ENCODE results near the gene SLC12A5. TPM values are rescaled to one million over a fixed set of nuclear protein-coding genes. Genes with fewer than 3 reads are reported as not detected.
A peak's percentile ranks its signal among the peaks of the same experiment; 100 is the strongest.
"Not testable (repeated sequence)": the region's sequence is repeated elsewhere in the genome, so short reads cannot be mapped to it uniquely, and the experiment has no call there.

The SLC12A5 gene
- total RNA-seq, 1 donor from 2014 or later = not detected

DNA sequence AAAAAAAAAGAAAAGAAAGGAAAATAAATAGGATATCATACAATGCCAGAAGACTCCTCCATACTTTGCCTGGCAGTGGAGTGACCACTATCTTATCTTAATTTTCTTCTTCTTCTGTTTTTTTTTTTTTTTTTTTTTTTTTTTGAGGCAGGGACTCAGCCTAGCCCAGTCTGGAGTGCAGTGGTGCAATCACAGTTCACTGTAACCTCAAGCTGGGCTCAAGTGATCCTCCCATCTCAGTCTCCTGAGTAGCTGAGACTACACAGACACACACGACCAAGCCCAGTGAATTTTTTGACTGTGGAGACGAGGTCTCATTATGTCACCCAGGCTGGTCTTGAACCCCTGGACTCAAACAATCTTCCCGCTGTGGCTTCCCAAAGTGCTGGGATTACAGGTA lies 37.4 kb upstream of the SLC12A5 start:
- DNase-seq (ENCODE audit: low read depth) = no peak
- no peaks in the 10 kb centered on the region for H3K36me3 ChIP-seq (ENCODE audit: control insufficient read depth, insufficient read depth, low read length)
- no peak for FAIRE-seq
- TF ChIP-seq, protein P1, sequence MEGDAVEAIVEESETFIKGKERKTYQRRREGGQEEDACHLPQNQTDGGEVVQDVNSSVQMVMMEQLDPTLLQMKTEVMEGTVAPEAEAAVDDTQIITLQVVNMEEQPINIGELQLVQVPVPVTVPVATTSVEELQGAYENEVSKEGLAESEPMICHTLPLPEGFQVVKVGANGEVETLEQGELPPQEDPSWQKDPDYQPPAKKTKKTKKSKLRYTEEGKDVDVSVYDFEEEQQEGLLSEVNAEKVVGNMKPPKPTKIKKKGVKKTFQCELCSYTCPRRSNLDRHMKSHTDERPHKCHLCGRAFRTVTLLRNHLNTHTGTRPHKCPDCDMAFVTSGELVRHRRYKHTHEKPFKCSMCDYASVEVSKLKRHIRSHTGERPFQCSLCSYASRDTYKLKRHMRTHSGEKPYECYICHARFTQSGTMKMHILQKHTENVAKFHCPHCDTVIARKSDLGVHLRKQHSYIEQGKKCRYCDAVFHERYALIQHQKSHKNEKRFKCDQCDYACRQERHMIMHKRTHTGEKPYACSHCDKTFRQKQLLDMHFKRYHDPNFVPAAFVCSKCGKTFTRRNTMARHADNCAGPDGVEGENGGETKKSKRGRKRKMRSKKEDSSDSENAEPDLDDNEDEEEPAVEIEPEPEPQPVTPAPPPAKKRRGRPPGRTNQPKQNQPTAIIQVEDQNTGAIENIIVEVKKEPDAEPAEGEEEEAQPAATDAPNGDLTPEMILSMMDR (IDR thresholded peaks at IDR 0.05; ENCODE audit: insufficient read depth, low read length, severe bottlenecking) = no peak
- no peaks in the 10 kb centered on the region for H3K27me3 ChIP-seq (ENCODE audit: control insufficient read depth, insufficient read depth, low read length)
- H3K4me3 ChIP-seq (ENCODE audit: low read depth, low read length) = no peak overlapping the region

DNA sequence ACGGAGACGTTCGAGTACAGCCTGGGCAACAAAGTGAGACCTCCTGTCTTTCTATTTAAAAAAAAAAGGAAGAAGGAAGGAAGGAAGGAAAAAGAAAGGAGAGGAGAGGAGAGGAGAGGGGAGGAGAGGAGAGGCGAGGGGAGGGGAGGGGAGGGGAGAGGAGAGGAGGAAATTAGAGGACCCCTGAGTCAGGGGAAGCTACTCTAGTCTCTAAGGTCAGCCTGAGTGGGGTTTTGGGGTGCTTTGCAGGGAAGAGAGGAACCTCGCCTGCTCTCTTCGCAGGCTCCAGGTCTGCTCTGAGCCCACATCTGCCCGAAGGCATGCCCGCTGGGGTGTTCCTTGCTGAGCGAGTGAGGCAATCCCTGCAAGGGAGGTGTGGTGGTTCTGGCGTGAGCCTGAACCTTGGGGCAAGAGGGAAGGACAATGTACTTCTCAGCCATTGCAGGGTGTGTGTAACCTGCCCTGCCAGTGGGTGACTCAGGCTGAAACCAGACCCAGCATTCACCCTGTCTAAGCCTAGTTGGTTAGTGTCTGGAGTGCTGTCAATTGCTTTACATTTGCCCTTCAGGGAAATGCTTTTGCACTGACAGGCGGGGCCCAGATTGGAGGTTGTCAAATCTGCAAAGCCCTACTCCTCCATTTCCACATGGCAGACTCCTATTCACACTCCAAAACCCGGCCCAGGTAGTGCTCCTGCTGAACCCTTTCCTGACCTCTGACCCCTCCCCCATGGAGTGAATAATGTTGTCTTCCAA lies 35.6 kb upstream of the SLC12A5 start:
- FAIRE-seq (peak; percentile 99), DNase-seq (ENCODE audit: low read depth) (peak; percentile 99)
- Histone ChIP-seq H3K27me3 (ENCODE audit: control insufficient read depth, insufficient read depth, low read length) (no peaks in the 10 kb centered on the region), H3K36me3 (ENCODE audit: control insufficient read depth, insufficient read depth, low read length) (no peaks in the 10 kb centered on the region), H3K4me3 (ENCODE audit: low read depth, low read length) (no peak overlapping the region)
- TF ChIP-seq, protein P1 (IDR thresholded peaks at IDR 0.05; ENCODE audit: insufficient read depth, low read length, severe bottlenecking) = no peak

DNA sequence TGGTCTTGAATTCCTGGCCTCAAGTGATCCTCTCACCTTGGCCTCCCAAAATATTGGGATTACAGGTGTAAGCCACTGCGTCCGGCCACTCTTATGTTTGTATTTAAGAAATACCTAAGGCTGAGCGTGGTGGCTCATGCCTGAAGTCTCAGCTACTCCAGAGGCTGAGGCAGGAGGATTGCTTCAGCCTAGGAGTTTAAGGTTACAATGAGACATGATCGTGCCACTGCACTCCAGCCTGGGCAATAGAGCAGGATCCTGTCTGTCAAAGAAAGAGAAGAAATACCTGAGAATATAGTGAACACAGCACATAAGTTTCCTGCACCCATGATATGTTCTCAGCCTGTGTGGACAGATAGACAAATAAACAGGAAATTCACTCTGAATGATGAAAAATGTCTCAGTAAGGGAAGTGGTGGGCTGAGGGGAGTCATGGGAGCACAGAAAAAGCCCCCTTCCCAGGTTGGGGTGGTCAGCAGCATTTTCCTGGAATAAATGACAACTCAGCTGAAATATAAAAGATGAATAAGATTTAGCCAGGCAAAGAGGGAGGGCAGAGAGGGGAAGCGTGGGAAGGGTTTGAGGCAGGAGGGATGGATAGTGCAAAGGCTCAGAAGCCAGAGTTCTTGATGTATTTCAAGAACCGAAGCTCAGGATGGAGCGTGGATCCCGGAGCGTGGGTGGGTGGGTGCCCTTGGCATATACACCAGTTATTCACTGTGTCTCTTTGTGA lies 34.1 kb upstream of the SLC12A5 start:
- Histone ChIP-seq H3K27me3 (ENCODE audit: control insufficient read depth, insufficient read depth, low read length) (no peaks in the 10 kb centered on the region), H3K36me3 (ENCODE audit: control insufficient read depth, insufficient read depth, low read length) (no peaks in the 10 kb centered on the region), H3K4me3 (ENCODE audit: low read depth, low read length) (no peak overlapping the region)
- TF ChIP-seq, protein P1 (IDR thresholded peaks at IDR 0.05; ENCODE audit: insufficient read depth, low read length, severe bottlenecking) = no peak
- DNase-seq (ENCODE audit: low read depth) (peak; percentile 40), FAIRE-seq (no peak)

DNA sequence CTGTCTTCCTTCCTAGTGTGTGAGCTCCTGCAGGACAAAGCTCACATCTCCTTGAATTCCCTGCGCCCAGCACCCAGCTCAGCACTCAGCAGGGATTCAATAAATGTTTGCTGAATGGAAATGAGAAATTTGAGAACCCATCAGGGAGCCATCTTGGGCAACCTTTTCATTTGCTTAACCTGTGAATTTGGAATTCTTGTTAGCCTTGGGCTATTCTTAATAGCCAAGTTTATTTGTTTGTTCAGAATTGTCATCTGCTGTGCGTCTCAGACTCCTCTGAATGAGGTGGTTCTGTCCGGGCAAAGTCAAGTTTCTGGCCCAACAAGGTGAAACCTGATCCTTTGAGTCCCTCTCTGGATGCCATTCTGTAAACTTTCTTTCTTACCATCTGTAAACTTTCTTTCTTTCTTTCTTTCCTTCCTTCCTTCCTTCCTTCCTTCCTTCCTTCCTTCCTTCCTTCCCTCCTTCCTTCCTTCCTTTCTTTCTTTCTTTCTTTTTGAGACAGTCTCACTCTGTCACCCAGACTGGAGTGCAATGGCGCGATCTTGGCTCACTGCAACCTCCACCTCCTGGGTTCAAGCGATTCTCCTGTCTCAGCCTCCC lies 33.4 kb upstream of the SLC12A5 start:
- H3K4me3 ChIP-seq (ENCODE audit: low read depth, low read length); H3K27me3 ChIP-seq (ENCODE audit: control insufficient read depth, insufficient read depth, low read length); FAIRE-seq; H3K36me3 ChIP-seq (ENCODE audit: control insufficient read depth, insufficient read depth, low read length): not testable (repeated sequence)
- DNase-seq (ENCODE audit: low read depth) = peak; percentile 51

DNA sequence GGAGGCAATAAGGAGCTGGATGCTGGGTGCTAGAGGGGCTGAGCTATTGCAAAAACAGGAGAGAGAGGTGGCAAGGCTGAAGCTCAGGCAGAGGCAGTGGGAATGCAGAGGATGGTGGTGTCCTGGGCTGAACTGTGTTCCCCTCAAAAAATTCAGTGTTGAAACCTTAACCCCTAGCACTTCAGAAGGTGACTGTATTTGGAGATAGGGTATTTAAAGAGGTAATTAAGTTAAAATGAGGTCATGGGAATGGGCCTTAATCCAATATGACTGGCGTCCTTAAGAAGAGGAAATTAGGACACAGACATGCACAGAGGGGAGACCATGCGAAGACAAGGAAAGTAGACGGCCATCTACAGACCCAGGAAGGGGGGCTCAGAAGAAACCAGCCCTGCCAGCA lies 31.8 kb upstream of the SLC12A5 start:
- no peak for FAIRE-seq
- DNase-seq (ENCODE audit: low read depth) = no peak
- H3K36me3 ChIP-seq (ENCODE audit: control insufficient read depth, insufficient read depth, low read length) = no peaks in the 10 kb centered on the region
- no peaks in the 10 kb centered on the region for H3K27me3 ChIP-seq (ENCODE audit: control insufficient read depth, insufficient read depth, low read length)
- H3K4me3 ChIP-seq (ENCODE audit: low read depth, low read length) = no peak overlapping the region
- TF ChIP-seq, protein P1 (IDR thresholded peaks at IDR 0.05; ENCODE audit: insufficient read depth, low read length, severe bottlenecking) = no peak

DNA sequence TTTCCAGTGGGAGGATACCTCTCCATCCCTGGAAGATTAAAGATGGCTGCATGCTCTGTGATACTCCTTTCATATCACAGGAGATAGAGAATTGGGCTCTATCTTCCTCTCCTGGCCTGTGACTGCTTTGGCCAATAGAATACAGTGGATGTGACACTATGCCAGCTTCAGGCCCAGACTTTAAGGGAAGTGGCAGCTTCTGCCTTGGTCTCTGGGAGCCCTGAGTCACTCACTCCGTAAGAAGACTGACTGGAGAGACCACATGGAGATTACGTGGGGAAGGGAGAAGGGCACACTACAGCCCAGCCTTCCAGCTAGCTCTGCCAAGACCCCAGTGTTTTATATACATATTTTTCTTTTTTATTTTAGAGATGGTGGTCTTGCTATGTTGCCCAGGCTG lies 30.7 kb upstream of the SLC12A5 start:
- Histone ChIP-seq H3K27me3 (ENCODE audit: control insufficient read depth, insufficient read depth, low read length) (no peaks in the 10 kb centered on the region), H3K36me3 (ENCODE audit: control insufficient read depth, insufficient read depth, low read length) (no peaks in the 10 kb centered on the region), H3K4me3 (ENCODE audit: low read depth, low read length) (no peak overlapping the region)
- no peak for DNase-seq (ENCODE audit: low read depth)
- no peak for FAIRE-seq
- TF ChIP-seq, protein P1 (IDR thresholded peaks at IDR 0.05; ENCODE audit: insufficient read depth, low read length, severe bottlenecking) = no peak

Data from bronchial epithelial cell (primary cell).